ENCODE results near the gene DNAJC13.
"Not testable (repeated sequence)": the region's sequence is repeated elsewhere in the genome, so short reads cannot be mapped to it uniquely, and the experiment has no call there.

The DNAJC13 gene

DNA sequence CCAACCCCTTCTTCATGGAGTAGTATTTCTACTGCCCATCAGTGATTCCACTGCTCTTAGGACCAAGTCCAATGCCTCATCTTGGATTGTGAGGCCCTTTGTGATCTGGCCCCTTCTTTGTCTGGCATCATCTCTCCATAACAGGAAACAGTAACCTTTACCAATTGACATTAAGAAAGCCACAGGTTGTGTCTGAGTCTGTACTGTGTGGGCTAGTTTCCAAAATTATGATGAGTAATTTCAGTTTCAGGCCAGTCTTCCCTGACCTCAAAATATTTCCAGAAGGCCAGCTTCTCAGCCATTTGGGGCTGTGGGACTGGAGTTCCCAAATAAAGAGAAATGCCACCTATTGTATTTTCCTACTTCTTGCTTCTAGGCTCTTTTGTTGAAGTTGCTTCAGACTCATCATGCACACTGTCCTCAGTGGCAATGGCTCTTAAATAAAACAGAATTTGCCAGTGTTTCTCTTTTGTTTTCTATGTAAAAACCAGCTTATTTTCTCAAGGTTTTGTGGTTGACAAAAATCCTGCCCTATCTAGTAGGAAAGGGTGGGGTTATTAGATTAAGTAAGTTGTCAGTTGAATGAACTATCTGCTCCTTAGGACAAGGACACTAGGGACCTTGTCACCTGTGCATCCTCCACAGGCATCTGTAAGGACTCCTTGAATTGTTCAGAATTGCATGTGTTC is 132.7 kb downstream of the DNAJC13 start:
- TF ChIP-seq, protein P1, sequence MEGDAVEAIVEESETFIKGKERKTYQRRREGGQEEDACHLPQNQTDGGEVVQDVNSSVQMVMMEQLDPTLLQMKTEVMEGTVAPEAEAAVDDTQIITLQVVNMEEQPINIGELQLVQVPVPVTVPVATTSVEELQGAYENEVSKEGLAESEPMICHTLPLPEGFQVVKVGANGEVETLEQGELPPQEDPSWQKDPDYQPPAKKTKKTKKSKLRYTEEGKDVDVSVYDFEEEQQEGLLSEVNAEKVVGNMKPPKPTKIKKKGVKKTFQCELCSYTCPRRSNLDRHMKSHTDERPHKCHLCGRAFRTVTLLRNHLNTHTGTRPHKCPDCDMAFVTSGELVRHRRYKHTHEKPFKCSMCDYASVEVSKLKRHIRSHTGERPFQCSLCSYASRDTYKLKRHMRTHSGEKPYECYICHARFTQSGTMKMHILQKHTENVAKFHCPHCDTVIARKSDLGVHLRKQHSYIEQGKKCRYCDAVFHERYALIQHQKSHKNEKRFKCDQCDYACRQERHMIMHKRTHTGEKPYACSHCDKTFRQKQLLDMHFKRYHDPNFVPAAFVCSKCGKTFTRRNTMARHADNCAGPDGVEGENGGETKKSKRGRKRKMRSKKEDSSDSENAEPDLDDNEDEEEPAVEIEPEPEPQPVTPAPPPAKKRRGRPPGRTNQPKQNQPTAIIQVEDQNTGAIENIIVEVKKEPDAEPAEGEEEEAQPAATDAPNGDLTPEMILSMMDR (IDR thresholded peaks at IDR 0.05) = no peak
- DNase-seq (ENCODE audit: low spot score) = no peak
- Histone ChIP-seq H3K27ac (peak overlapping the region in 1 of 2 donors; percentile 46), H3K4me3 (no peak overlapping the region)

DNA sequence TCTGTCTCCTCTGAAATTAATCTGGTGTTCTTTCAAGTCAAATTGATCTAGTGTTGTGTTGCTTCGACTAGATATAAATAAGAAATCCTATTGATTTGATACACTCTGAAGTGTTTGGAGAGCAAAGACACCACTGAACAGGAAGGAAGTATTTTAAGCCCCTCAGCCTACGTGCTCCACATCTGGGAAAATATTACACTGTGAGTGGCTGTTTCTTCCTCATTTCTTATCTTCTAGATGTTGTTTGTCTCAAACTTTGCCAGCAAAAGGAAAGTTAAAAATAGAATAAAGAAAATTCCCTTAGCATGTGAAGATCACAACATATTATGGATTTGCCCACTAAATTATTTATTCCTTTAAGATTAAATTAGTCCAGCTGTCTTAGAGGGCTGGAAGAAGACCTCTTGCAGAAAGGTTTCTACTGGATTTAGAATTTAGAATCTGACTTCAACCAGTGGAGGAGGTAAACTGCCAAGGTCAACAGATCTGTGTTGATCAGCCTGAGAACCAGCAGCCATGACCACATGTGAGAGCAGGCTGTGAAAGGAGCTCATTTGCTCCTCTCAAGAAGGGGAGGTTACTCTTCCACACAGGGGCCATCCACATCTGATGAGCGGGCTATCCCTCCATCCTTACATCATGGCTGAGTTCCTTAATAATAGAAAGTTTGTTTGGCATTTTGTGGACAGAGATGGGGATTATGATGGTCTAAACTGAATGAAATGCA is 133.4 kb downstream of the DNAJC13 start:
- no peak overlapping the region for H3K4me3 ChIP-seq
- TF ChIP-seq, protein P1 (IDR thresholded peaks at IDR 0.05) = no peak
- peak overlapping the region in 1 of 2 donors; percentile 2 for H3K27ac ChIP-seq
- no peak for DNase-seq (ENCODE audit: low spot score)

DNA sequence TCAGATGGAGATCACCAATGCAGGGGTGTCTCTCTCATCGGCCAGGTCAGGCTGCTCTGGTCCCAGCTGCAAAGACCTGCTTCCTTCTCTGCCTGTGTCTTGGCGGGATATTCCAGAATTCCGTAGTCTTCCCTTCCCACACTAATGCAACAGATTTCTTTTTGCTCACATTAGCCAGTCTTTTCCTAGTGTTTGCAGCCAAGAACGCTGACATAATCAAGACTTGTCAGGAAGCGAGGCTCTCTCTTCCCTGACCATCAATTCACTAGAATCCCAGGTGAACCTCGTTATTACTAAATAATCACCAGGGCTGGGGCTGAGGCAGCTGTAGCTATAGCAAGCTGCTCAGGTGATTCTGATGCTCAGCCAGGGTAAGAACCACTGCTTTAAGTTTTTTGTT is 136.5 kb downstream of the DNAJC13 start:
- TF ChIP-seq, protein P1 (IDR thresholded peaks at IDR 0.05) = no peak
- no peak overlapping the region for H3K27ac ChIP-seq
- DNase-seq (ENCODE audit: low spot score) = no peak
- no peak overlapping the region for H3K4me3 ChIP-seq

DNA sequence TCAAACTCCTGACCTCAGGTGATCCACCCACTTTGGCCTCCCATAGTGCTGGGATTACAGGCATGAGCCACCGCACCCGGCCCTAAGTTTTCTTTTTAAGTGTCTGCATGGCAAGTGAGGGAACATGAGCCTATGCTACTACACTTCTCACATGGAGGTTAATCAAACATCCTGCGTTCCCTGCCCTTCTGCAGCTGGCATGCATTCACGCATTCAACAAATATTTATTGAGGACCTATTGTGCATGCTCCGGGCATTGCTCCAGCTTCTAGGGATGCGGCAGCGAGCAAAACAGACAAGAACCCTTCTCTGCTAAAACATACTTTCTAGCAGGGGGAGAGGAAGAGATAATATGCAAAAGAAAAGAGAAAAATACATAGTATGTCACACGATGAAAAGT is 137.1 kb downstream of the DNAJC13 start:
- Histone ChIP-seq H3K4me3 (no peak overlapping the region), H3K27ac (no peak overlapping the region)
- TF ChIP-seq, protein P1 (IDR thresholded peaks at IDR 0.05) = no peak
- DNase-seq (ENCODE audit: low spot score) = no peak

DNA sequence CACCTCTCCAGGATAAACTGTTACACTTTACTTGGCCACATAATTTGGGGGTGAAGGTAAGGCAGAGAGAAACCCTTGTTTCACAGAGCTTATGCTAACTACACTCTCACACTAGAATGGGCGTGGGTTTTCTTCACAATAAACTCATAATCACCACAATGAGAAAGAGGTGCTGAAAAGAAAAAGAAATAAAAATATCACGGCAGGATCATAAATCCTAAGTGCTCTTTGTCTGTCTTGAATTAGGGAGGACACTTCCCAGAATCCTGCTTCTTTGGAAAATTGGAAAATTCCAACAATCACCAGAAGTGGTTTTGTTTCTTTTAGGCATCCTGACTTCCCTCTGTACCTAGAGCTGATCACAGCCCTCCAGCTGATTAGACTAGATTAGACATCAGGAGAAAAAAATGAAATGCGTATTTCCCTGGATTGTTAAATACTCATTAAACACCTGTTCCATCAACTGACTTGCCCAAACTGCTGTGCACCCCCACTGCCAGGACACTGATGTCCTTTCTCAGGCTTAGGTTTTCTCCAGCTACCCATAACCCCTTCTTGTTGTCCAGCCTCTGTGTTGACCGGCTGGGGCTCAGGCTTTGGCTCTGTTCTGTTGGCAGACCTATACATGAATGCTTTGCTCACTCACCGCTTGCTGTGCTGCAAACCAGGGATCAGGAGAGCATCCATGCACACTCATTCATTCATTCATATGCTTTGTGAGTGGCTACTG is 138.2 kb downstream of the DNAJC13 start:
- H3K27ac ChIP-seq = no peak overlapping the region
- no peak overlapping the region for H3K4me3 ChIP-seq
- TF ChIP-seq, protein P1 (IDR thresholded peaks at IDR 0.05) = no peak
- no peak for DNase-seq (ENCODE audit: low spot score)

DNA sequence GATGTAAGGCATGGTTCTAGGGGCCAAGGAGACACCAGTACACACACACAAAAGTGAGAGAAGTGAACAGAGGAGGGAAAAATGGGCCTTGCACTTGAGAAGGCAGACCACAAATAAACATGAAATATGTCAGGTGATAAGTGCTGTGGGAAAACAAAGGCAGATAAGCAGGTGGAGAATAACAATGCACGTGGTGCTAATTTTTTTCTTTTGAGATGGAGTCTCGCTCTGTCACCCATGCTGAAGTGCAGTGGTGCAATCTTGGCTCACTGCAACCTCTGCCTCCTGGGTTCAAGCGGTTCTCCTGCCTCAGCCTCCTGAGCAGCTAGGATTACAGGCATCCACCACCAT is 138.7 kb downstream of the DNAJC13 start:
- not testable (repeated sequence) for H3K27ac ChIP-seq

DNA sequence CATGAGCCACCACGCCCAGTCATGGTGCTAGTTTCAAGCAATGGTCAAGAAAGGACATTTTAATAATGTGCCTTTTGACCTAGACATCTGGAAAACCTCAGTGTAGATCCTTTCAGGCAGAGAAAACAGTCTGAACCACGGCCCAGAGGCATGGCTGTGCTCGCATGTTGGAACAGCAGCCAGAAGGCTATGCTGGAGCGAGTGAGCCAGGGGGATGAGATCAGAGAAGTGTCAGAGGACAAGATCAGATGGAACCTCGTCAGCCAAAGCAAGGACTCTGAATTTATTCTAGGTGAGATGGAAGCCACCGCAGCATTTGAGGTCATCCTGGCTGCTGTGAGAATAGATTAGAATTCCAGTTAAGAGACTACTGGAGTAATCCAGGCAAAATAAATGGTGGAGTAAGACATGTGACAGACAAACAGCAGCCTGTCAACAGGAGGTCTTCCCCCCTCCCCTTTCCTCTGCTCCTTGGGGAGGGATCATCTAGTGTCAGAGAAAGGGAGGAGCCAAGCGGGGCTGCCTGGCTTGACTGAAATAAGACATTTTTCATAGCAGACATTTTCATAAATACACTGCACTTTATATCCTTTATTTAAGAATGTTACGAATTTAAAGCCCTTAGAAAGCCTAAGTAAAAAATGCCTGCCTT is 139.3 kb downstream of the DNAJC13 start:
- TF ChIP-seq, protein P1 (IDR thresholded peaks at IDR 0.05) = no peak
- no peak for DNase-seq (ENCODE audit: low spot score)
- peak overlapping the region in 1 of 2 donors; percentile 36 for H3K27ac ChIP-seq
- H3K4me3 ChIP-seq = no peak overlapping the region

More for the DNA sequence above, 138.7 kb downstream of the DNAJC13 start:
- not testable (repeated sequence) for H3K4me3 ChIP-seq; DNase-seq (ENCODE audit: low spot score)
